SK-N-SH treated with all-trans-retinoic acid at 6 μM for 48 hours (cell line): ENCODE results near the gene PTN.

Experiments
- CREB5 ChIP-seq: fragments of 250-450 bp; sonication (Bioruptor Pico); IDR thresholded peaks from 2 replicates; pipeline ENCODE4 v1.5.1; 2020; ENCODE audit warnings: low read depth, mild to moderate bottlenecking, moderate library complexity
- ESRRG ChIP-seq: fragments of 250-450 bp; sonication (Bioruptor Pico); IDR thresholded peaks from 2 replicates; pipeline ENCODE4 v1.6.1; 2021; ENCODE audit warnings: mild to moderate bottlenecking
- PATZ1 ChIP-seq: fragments of 250-450 bp; sonication (Bioruptor Pico); IDR thresholded peaks from 2 replicates; pipeline ENCODE4 v1.8.0; 2020; ENCODE audit warnings: mild to moderate bottlenecking, moderate library complexity, borderline replicate concordance

- TF ChIP-seq PATZ1 (CRISPR knock-in tag) = no peak
- TF ChIP-seq ESRRG (CRISPR knock-in tag) = no peak
- TF ChIP-seq CREB5 (CRISPR knock-in tag) = no peak
Observed at GRCh38 chr7:137371616-137372015, 28.1 kb upstream of the PTN start.
